NOMO-1 treated with dmso at 0.1 percent for 144 hours (cell line): Measurements from ENCODE around the gene OCRL.
A peak's percentile ranks its signal among the peaks of the same experiment; 100 is the strongest.
"Not testable (repeated sequence)": the region's sequence is repeated elsewhere in the genome, so short reads cannot be mapped to it uniquely, and the experiment has no call there.

ENCODE experiments used
- DNase-seq: peaks from one replicate; lab custom pipeline; 2025; ENCODE audit not compliant: unreplicated experiment; lab: John Stamatoyannopoulos, UW

Gene OCRL

DNA sequence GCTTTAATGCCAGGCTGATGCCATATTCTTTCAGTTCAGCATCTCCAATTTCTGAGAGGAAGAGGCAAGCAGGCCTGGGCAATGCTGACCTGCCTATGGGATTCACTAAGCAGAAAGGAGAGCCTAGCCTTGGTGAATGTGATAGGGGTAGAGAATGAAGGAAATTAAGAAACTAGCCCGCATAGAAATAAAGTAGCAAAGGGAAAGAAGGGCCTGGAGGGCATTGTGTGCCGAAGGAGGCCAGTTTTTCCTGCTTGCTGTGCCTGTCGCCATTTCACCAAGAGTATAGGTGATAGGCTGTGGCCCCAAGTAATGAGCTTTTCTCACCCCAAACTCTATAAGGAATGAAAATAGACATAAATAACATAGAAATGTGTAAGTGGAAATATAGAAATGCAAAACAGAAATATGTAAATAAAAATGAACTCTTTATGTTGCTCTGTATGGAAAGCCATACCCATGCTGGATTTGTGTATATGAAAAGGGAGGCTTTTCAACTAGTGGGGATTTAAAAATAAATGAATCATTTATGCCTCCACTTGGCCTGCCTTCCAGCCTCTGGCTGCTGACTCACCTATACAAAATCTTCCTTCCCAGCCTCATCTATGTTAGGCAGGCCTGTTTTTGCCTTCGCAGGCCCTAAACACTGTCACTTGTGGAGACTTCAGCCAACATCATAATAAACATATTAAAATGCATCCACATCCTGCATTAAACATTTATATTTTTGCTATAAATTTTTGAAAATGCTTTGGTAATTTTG lies 5.1 kb upstream of the OCRL start:
- DNase-seq = no peak

DNA sequence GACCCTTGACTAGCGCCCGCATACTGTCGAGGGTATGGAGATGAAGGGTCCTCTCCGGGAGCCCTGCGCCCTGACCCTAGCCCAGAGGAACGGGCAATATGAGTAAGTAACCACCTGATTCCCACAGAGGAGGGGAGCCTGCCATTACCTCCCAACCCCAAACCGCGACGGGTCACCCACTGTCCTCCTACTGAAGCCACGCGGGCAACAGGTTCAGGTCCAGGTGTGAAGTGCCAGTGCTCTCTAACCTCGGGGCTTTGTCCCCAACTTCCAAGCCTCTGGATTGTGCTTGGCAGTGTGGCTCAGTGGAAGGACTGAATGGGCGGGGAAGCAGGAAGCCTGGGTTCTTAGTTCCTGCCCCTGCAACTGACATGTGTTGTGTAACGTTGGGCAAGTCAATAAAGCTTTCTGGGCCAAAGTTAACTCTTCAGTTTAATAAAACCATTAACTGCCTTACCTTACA lies 694 bp downstream of the OCRL start:
- DNase-seq = peak; percentile 6

DNA sequence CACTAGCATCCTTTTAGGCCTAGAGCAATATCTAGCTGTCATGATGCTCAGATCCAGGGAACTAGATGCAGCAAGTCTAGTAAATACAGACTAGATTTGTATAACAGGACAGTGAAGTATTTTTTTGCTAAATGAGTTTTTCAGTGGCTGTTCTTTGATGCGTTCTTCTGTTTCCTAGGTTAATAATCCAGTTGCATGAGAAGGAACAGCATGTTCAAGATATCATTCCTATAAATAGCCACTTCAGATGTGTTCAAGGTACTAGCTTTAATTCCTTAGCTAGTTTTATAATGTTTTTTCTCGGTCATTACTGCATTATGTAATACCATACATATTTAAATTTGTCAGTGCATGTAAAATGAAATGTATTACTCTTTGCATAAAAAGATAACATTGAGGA lies 4.7 kb downstream of the OCRL start:
- no peak for DNase-seq

DNA sequence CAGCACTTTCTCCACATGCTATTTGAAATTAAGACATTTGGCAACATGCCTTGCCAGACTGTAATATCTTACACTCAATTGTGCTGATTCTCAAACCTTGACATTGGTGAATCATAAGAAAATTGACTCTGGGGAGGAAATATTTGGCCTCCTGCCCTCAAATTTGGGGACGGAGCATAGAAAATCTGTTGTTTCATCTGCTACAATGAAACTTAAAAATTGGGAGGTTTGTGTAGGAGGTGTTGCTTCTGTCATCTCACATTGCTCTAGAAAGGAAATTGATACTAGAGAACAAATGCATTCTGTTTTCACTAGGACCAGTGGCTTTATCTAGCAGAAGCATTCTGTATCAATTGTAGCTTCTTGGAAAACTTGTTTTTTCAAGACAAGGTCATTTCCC lies 5.3 kb downstream of the OCRL start:
- DNase-seq = no peak

DNA sequence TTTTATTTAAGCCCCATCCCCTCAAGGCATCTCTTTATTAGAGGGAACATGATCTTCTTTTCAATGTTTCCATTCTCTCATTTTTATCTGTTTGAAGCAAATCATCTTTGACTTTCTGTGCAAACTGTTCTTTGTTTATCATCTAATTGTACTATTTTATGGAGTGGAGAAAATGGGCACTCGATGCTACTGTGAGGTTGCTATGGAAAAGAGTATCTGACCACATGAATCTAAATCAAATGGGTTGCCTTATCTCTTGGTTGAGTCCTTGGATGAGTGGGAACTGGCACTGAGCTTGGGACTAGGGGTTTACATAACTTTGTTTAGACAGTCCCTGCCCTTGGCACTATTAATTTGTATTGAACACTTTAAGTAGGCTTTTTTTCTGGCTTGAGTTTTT lies 9.1 kb downstream of the OCRL start:
- DNase-seq = no peak

DNA sequence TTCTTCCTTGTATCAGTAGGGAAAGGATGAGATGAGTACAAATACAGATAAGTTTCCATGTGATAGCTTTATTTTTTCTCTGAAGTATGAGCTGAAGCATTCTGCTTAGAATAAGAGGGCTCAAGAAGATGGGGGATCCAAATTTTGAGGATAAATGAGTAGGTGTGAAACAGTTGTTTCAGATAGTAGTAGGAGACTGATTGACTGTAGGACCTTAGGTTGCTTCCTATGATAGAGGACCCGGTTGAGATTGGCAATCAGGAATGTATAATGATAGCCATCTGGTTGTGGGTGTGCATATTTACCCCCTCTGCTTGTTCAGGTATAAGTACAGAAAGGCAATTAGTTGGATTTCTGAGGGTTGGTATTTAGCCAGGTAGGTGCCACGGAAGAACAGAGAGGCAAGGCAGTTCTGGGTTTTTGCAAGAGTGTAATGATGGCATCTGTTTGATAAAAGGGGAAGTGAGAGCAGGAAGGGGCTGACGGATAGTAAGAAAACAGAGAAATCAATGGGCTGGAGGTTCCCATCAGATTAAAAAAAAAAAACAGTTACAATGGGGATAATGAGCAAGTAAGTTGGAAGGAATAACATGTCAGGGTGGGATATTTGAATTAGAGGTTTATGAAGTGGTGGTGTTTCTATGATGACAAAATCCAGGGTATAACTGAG lies 13.7 kb downstream of the OCRL start:
- peak; percentile 66 for DNase-seq

DNA sequence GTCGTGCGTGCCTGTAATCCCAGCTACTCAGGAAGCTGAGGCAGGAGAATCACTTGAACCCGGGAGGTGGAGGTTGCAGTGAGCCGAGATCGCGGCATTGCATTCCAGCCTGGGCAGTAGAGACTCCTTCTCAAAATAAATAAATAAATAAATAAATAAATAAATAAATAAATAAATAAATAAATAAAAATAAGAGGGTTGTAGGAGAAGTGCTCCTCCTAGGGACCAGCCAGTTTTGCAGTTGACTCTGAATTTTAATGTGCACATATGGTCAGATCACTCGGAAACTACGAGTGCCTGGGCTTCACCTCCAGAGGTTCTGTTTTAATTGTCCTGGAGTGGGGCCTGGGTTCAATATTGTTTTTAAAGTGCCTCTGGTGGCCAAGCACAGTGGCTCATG lies 14.8 kb downstream of the OCRL start:
- not testable (repeated sequence) for DNase-seq

DNA sequence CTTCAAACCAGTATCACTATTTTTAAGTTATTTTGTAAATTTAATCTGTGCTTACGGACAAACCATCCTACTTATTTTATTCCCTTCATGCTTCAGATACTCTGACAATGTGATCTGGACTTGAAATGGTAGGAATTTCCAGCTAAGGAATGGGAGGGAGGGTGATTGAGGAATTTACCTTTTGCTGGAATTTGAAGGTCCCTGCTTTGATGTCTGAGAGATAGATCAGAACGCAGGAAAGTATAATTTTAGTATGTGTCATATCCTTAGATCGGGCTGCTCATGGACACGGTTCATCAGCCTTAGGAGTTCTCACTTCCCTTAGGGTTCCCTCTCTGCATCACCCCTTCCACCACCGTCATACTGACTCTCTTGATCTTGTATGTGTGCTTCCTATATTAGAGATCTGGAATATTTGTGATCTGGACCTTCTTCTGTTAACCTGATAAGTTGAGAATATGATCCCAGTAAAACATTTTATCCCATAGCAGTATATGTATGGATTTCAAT lies 16.8 kb downstream of the OCRL start:
- DNase-seq = no peak

DNA sequence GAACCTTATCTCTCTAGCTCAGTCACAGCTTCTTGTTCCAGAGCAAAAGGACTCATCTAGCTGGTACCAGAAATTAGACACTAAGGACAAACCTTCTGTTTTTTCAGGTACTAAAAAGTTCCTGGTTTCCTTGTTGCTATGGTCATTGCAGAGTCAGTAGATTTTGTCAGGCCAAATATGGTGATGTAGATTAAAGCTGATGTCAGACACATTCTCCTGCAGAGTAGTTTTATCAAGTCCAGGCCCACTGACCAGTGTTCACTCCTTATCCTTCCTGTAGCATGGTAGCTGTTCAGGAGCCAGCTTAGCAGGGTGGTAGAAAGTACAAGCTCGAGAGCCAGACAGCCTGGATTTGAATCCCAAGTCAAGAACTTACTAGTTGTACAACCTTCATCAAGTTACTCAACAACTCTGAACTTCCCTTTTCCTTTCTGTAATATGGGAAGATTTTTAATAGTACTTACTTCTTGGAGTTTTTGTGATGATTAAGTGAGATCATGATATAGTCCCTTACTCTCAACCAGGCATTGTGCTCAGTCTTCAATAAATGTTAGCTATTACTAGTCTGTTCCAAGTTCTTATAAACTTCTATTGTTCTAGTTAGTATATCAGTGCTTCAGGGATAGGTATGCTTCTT lies 17.9 kb downstream of the OCRL start:
- DNase-seq = no peak

DNA sequence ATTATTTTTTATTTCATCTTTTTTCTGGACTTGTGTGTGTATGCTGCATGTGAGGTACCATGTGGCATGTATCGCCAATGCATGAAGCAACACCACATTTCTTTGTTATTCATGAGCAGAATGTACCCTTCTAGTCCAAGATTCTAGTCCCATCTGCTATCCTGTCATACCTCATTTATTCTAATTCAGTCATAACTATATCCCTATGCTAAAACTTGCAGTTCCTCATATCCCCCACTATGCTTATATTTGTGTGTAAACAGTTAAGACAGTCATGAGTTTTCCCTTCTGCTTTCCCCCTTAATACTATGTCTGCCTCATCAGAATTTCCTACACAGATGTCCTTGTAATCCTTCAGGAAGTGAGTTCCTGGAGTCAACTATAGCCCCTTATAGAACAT lies 19.7 kb downstream of the OCRL start:
- no peak for DNase-seq

DNA sequence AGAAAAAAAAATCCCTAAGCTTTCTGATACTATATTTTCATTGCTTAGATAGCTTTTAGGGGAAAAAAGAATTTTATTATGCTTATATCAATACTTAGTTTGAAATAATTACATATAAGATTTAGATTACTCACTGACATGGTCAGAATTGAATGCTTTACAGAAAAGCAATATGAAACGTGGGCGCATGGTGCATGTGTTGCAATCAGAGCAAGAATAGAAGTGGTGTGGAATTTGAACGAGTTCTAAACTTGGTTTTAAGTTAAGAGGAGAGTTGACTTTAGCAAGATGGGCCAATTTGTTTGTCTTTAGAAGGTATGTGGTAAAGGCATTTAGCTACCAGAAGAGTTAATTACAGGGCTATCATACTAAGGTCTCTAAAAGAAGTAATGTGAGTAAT lies 21.4 kb downstream of the OCRL start:
- no peak for DNase-seq

DNA sequence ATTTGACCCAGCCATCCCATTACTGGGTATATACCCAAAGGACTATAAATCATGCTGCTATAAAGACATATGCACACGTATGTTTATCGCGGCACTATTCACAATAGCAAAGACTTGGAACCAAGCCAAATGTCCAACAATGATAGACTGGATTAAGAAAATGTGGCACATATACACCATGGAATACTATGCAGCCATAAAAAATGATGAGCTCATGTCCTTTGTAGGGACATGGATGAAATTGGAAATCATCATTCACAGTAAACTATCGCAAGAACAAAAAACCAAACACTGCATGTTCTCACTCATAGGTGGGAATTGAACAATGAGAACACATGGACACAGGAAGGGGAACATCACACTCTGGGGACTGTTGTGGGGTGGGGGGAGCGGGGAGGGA lies 24.3 kb downstream of the OCRL start:
- DNase-seq = not testable (repeated sequence)

DNA sequence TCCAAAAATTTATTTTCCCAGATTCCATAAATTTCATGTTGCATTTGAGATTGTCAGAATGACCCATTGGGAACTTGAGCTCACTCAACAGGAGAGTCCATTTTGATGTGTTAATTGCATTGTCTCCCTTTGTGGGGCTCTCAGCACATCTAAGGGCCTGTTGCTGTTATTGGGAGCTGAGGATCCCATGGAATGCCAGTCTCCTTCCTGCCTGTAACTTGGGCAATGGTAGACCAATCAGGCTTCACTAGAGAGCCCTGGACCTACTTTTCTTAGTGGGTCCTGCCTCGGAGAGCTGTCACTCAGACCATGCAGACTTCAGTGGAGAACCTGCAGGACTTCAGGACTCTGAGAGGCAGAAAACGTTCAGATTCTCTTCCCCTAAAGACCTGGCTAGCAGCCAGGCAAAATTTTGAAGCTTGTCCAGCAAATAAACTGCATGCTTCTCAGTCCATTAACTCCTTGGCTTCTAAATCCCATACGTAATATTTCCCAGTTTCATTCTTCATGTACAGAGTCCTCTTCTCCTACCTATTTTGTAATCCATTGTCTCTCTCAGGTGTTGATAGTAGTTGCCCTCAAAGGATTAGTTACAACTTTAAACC lies 25.1 kb downstream of the OCRL start:
- DNase-seq = no peak

DNA sequence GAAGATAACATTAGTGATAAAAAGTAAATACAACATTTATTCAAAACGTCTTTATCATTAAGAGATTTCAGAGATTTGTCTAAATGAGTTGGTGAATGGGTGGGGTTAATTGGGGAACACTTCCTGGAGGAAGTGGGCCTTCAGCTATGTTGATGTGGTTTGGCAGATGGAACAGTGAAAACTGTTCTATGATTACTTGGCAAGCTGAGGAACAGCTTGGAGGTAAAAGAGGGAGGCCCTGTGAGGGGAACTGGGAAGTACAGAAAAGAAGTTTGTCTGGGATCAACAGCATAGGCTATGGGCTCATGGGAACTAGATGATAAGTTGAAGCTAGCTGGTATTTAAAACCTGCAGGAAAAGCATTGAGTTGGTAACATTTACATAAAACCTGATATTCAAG lies 26.0 kb downstream of the OCRL start:
- DNase-seq = no peak

DNA sequence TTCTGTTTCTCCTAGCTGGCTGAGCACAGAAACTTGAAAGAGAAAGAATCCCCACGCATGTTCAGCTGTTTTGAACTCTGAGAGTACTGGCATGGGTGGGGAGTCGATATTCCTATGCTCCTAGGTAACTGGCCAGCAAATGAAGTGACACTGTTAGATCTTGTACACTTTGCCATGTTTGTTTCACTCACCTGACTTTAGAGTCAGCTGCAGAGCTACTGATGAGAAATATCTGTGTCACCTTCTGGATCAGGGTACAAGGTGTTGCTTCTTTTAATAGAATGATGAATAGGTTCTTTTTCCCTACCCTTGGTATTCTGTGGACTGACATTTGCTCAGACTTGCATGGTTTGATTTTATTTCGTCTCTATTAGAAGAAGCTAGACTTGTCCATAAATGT lies 28.3 kb downstream of the OCRL start:
- DNase-seq = no peak

DNA sequence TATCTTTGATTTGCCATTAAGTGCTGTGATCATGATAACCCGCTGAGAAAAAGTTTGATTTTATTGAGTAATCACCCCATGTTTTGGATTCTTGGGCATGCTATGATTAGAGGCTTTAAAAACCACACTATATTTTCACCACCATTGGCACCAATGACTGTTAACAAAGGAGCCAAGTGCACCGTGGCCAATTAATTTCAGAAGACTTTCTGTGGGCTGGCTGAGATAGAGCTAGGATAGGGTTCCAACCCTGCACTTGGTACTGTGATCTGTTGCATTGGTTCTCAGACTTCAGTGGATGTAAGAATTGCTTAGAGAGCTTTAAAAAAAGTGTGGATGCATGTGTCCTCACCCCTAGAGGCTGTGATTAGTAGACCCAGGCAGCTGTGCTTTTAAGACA lies 32.4 kb downstream of the OCRL start:
- no peak for DNase-seq

DNA sequence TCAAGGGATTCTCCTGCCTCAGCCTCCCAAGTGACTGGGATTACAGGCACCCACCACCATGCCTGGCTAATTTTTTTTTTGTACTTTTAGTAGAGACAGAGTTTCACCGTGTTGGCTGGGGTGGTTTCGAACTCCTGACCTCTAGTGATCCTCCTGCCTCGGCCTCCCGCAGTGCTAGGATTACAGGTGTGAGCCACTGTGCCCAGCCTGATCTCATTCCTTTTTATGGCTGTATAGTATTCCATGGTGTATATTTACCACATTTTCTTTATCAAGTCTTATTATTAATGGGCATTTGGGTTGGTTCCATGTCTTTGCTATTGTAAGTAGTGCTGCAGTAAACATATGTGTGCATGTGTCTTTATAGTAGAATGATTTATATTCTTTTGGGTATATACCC lies 33.6 kb downstream of the OCRL start:
- not testable (repeated sequence) for DNase-seq

DNA sequence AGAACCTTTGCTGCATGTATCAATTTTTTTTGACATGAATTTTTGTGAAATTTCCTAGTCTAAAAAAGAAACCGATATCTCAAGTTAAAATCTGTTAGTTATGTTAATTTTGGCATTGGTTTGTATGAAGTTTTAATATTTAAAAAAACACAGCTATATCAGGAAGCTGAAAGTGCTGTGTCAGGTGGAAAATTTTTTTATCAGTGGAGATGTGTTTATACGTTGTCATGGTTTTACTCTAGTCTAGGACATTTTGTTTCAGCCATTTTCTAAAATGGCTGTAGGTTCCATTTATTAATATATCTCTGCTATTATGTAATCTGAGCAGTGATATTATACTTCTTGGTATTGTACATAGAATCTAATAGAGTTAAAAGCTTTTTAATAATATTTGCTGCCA lies 34.2 kb downstream of the OCRL start:
- DNase-seq = no peak

DNA sequence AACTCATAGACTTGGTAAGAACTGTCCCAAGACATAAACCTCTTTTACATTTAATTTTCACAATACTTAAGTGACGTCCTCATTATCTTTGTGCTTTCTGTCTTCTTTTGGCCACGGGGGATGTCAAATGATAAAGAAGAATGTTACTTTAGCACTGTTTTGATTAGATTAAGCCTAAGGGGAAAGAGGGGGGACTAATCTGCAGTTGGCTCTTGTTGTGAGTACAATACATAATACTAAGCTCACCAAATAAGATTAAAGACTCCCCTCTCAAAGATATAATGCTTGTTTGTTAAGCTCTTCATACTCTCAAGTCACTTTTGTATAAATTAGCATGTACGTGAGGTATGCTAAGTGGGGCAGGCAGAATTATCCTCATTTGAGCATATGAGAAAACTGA lies 36.5 kb downstream of the OCRL start:
- DNase-seq = no peak

DNA sequence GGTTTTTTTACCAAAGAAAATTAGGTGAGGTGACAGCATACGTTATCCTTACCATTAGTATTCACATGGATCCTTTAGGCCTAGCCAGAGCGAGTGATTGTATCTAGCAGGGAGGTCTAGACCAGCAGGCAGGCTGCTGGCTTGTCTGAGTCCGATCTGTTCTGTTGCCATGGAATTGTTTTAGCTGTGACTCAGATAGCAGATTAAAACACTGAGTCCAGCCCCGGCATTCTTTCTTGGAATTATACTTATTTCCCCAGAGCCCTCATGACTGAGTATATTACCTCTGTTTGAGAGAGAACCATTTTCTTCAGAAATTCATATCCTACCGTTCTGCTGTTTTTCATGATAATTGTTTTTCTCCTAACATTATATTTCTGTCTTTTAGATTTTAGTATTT lies 37.4 kb downstream of the OCRL start:
- DNase-seq = no peak

DNA sequence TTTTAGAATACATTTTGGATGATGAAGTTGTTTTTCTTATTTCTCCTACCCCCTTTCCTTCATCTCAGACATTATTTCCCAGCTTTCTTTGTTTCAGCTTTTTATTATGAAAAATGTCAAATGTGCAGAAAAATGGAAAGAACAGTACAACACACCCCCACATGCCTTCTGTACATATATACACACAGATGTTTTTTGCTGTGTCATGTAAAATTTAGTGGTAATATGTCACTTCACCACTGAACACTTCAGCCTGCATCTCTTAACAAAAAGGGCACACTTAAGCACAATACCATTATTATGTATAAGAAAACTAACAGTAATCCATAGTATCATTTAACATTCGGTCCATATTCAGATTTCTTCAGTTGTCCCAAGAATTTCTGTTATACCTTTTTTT lies 37.8 kb downstream of the OCRL start:
- no peak for DNase-seq

DNA sequence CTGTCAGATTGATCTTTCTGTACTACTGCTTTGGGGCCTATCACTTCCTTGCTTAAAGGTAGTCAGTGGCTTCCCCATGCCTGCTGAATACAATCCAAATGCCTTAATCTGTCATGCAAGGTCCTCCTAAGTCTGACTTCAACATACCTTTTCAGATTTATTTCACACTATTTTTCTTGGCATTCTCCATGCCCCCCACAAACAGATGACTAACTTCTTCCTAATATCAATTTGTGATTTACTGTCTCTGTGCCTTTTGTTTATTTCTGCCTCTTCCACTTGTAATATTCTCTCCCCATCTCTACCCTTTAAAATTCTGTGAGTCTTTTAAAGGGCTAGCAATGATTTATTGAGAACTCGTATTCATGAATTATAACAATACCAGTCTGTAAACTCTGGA lies 41.8 kb downstream of the OCRL start:
- DNase-seq = no peak
